Right ventricle myocardium inferior (tissue), 1 donor: Measurements from ENCODE around the gene GH1. TPM values are rescaled to one million over a fixed set of nuclear protein-coding genes. Genes with fewer than 3 reads are reported as not detected.
"Not testable (repeated sequence)": the region's sequence is repeated elsewhere in the genome, so short reads cannot be mapped to it uniquely, and the experiment has no call there.

Experiments used
- ATAC-seq: fragments of 200-7000 bp; cut with Tn5 transposase; one replicate; pipeline ENCODE4 v1.9.1; 2020; ENCODE audit warnings: mild to moderate bottlenecking, moderate library complexity
- DNase-seq: peaks from one replicate; pipeline ENCODE4 v3.0.0; 2021; ENCODE audit errors: missing footprints
- intact Hi-C: fragments of 100-400 bp; cut with DNase I; formaldehyde crosslinking; loops from one replicate; pipeline ENCODE4 v1.11.0; 2022
- total RNA-seq: library from RNA; stranded (reverse); fragmentation: NEBNext Ultra II Directional; extraction: Animal tissue kit (Norgen Biotek cat#: 25700); gene quantifications from one replicate; pipeline ENCODE4 v1.2.1, GENCODE V29; 2021
- donor health status: DM: no; HTN: yes; CAD: no; lungs with severe emphysema.

The GH1 gene
- total RNA-seq, 1 donor from 2014 or later: not detected

- intact Hi-C loops, DNase-seq: not testable (repeated sequence)
- peak; percentile 58 for ATAC-seq
These were observed 37.3 kb downstream of the GH1 start for GRCh38 chr17:63881337-63881736.

- DNase-seq (no peak), ATAC-seq (no peak)
- intact Hi-C loops: no loop called here
These were observed 37.9 kb downstream of the GH1 start for GRCh38 chr17:63880706-63881105.

GRCh38 chr17:63878413-63878812 lies 40.2 kb downstream of the GH1 start:
- intact Hi-C loops, ATAC-seq, DNase-seq: not testable (repeated sequence)

GRCh38 chr17:63874693-63875092 lies 43.9 kb downstream of the GH1 start:
- DNase-seq, intact Hi-C loops, ATAC-seq: not testable (repeated sequence)

GRCh38 chr17:63874061-63874626 lies 44.5 kb downstream of the GH1 start:
- ATAC-seq, DNase-seq, intact Hi-C loops: not testable (repeated sequence)

GRCh38 chr17:63873577-63873976 lies 45.1 kb downstream of the GH1 start, which contains the start of gene CSH2:
Gene CSH2 (minus strand): TSS chr17:63873677. CDS start chr17:63873614, 63 bp downstream.
- DNase-seq, intact Hi-C loops, ATAC-seq: not testable (repeated sequence)

GRCh38 chr17:63871646-63872365 lies 46.8 kb downstream of the GH1 start:
- DNase-seq, ATAC-seq, intact Hi-C loops: not testable (repeated sequence)

- DNase-seq, intact Hi-C loops, ATAC-seq: not testable (repeated sequence)
These were observed 48.4 kb downstream of the GH1 start for GRCh38 chr17:63870292-63870665.

- intact Hi-C loops: not testable (repeated sequence)
These were observed 48.9 kb downstream of the GH1 start for GRCh38 chr17:63869491-63870291.

More at GRCh38 chr17:63869491-63870291, 48.9 kb downstream of the GH1 start:
- not testable (repeated sequence) for DNase-seq, ATAC-seq

Other genes starting within 250 kb of the GH1 start
- gene LIMD2, start 218.7 kb downstream of the GH1 start, total RNA-seq: 3.4 TPM
- 13.3 TPM for gene STRADA, start 177.0 kb downstream of the GH1 start, total RNA-seq
- gene CCDC47, start 145.2 kb downstream of the GH1 start, total RNA-seq: 90.5 TPM
- gene DDX42, start 144.7 kb downstream of the GH1 start, total RNA-seq: 45.9 TPM
- gene PSMC5, start 91.4 kb downstream of the GH1 start, total RNA-seq: 145 TPM
- 34.2 TPM for gene FTSJ3, start 91.2 kb downstream of the GH1 start, total RNA-seq
- gene SMARCD2, start 76.2 kb downstream of the GH1 start, total RNA-seq: 29.2 TPM
- not detected for gene CSH2, start 45.2 kb downstream of the GH1 start, total RNA-seq
- not detected for gene GH2, start 36.9 kb downstream of the GH1 start, total RNA-seq
- gene CSH1, start 22.3 kb downstream of the GH1 start, total RNA-seq: not detected
- not detected for gene CSHL1, start 7.6 kb downstream of the GH1 start, total RNA-seq
- 6.9 TPM for gene CD79B, start 13.5 kb upstream of the GH1 start, total RNA-seq
- gene SCN4A, start 54.1 kb upstream of the GH1 start, total RNA-seq: 0.32 TPM
- gene PRR29, start 79.5 kb upstream of the GH1 start, total RNA-seq: 0.51 TPM
- gene ICAM2, start 101.8 kb upstream of the GH1 start, total RNA-seq: 38.0 TPM
- gene ERN1, start 211.3 kb upstream of the GH1 start, total RNA-seq: 7.1 TPM